ENCODE measurements around the gene RNF144B. TPM values are rescaled to one million over a fixed set of nuclear protein-coding genes. Genes with fewer than 3 reads are reported as not detected.

RNF144B gene
- total and polyA plus RNA-seq, 4 donors: 18.1 to 96.8 (median 59.5) TPM

- H3K27me3 ChIP-seq (ENCODE audit: control insufficient read depth in 3 of 3, insufficient read depth in 3 of 3, low read length in 2 of 3): no peaks in the 10 kb centered on the region
- no peak for TF ChIP-seq CTCF (IDR thresholded peaks at IDR 0.05; ENCODE audit: control extremely low read depth, extremely low read depth)
- no peak for DNase-seq
- 84 to 91% methylated on average over 3 of the region's 3 CpGs for WGBS, 2 donors
- peaks cover 0 to 5% (median 0%) of the 10 kb centered on the region in 4 donors for H3K36me3 ChIP-seq (ENCODE audit: control insufficient read depth in 4 of 4, insufficient read depth in 4 of 4, low read length in 4 of 4)
- peaks cover 0 to 19% (median 3%) of the 10 kb centered on the region in 5 donors for H3K4me1 ChIP-seq (ENCODE audit: control insufficient read depth in 5 of 5, insufficient read depth in 5 of 5, low read length in 5 of 5)
- H3K9ac ChIP-seq (ENCODE audit: insufficient read depth in 1 of 2, low read length in 2 of 2): no peak overlapping the region
- H3K4me3 ChIP-seq: no peak overlapping the region
- no peak overlapping the region for H3K27ac ChIP-seq (ENCODE audit: low read depth in 1 of 2, low read length in 1 of 2)
- no peak for ATAC-seq (ENCODE audit: insufficient read depth, low FRiP score)
- H3K9me3 ChIP-seq (ENCODE audit: control insufficient read depth in 4 of 4, insufficient read depth in 3 of 4, low read length in 3 of 4): no peaks in the 10 kb centered on the region
Measured at GRCh38 chr6:18423426-18423825, 36.3 kb downstream of the RNF144B start.

DNA sequence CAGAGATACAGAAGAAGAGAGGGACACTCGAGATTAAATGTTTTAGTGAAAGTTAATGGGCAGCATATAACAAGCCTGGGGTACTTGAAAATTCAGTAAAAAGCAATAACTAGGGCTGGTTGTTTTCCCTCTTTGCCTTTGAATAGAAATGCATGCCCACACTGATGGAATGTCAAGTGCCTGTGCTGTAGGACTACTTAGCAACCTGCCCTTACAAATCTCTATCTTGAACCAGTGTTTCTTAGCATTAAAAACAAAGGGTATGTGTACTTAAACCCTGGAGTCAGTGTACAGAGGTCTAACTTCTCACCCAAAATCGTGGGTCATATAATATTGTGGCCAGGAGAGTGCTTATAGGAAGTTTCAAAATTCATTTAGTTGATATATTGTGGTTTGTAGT is 37.1 kb downstream of the RNF144B start:
- peaks cover 0 to 17% (median 3%) of the 10 kb centered on the region in 5 donors for H3K4me1 ChIP-seq (ENCODE audit: control insufficient read depth in 5 of 5, insufficient read depth in 5 of 5, low read length in 5 of 5)
- H3K9ac ChIP-seq (ENCODE audit: insufficient read depth in 1 of 2, low read length in 2 of 2): no peak overlapping the region
- no peak overlapping the region for H3K27ac ChIP-seq (ENCODE audit: low read depth in 1 of 2, low read length in 1 of 2)
- ATAC-seq (ENCODE audit: insufficient read depth, low FRiP score) (no peak), DNase-seq (peak; percentile 33 to 71 (median 55))
- no peaks in the 10 kb centered on the region for H3K27me3 ChIP-seq (ENCODE audit: control insufficient read depth in 3 of 3, insufficient read depth in 3 of 3, low read length in 2 of 3)
- TF ChIP-seq CTCF (IDR thresholded peaks at IDR 0.05; ENCODE audit: control extremely low read depth, extremely low read depth): no peak
- 36 to 57% methylated on average over 2 of the region's 2 CpGs for WGBS, 2 donors
- H3K36me3 ChIP-seq (ENCODE audit: control insufficient read depth in 4 of 4, insufficient read depth in 4 of 4, low read length in 4 of 4): peaks cover 0 to 8% (median 0%) of the 10 kb centered on the region in 4 donors
- H3K4me3 ChIP-seq: no peak overlapping the region
- H3K9me3 ChIP-seq (ENCODE audit: control insufficient read depth in 4 of 4, insufficient read depth in 3 of 4, low read length in 3 of 4): no peaks in the 10 kb centered on the region

DNA sequence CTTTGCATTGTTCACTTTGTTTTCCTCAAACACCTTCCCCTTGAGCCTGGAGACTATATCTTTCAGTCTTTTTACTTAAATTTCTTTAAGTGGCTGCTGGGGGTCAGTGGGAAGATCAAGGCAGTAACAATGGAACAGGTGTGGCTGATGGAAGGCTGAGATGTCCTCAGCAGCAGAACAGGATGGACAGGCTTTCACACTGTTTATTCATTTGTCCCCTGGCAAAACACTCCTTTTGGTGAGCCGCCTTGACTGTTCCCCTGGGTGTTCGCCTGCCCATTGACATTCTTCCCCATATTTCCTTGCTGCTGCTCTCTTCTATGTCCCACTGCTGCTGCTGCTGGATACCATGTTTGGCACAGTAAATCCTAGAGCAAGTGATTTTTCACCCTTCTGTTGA is 38.1 kb downstream of the RNF144B start:
- 79 to 88% methylated on average over 2 of the region's 2 CpGs for WGBS, 2 donors
- TF ChIP-seq CTCF (IDR thresholded peaks at IDR 0.05; ENCODE audit: control extremely low read depth, extremely low read depth): no peak

GRCh38 chr6:18427296-18427695 is 40.1 kb downstream of the RNF144B start:
- Histone ChIP-seq H3K36me3 (ENCODE audit: control insufficient read depth in 4 of 4, insufficient read depth in 4 of 4, low read length in 4 of 4) (peaks cover 0 to 8% (median 0%) of the 10 kb centered on the region in 4 donors), H3K4me3 (no peak overlapping the region), H3K9ac (ENCODE audit: insufficient read depth in 1 of 2, low read length in 2 of 2) (no peak overlapping the region), H3K27me3 (ENCODE audit: control insufficient read depth in 3 of 3, insufficient read depth in 3 of 3, low read length in 2 of 3) (no peaks in the 10 kb centered on the region), H3K4me1 (ENCODE audit: control insufficient read depth in 5 of 5, insufficient read depth in 5 of 5, low read length in 5 of 5) (peaks cover 0 to 24% (median 3%) of the 10 kb centered on the region in 5 donors), H3K9me3 (ENCODE audit: control insufficient read depth in 4 of 4, insufficient read depth in 3 of 4, low read length in 3 of 4) (no peaks in the 10 kb centered on the region), H3K27ac (ENCODE audit: low read depth in 1 of 2, low read length in 1 of 2) (no peak overlapping the region)
- ATAC-seq (ENCODE audit: insufficient read depth, low FRiP score) (no peak), DNase-seq (no peak)
- TF ChIP-seq CTCF (IDR thresholded peaks at IDR 0.05; ENCODE audit: control extremely low read depth, extremely low read depth): no peak
- 23 to 44% methylated on average over 2 of the region's 2 CpGs for WGBS, 2 donors

More for the DNA sequence above, 38.1 kb downstream of the RNF144B start:
- Histone ChIP-seq H3K4me3 (no peak overlapping the region), H3K4me1 (ENCODE audit: control insufficient read depth in 5 of 5, insufficient read depth in 5 of 5, low read length in 5 of 5) (peaks cover 0 to 21% (median 3%) of the 10 kb centered on the region in 5 donors), H3K27ac (ENCODE audit: low read depth in 1 of 2, low read length in 1 of 2) (peak overlapping the region in 1 of 2 donors; percentile 56), H3K9ac (ENCODE audit: insufficient read depth in 1 of 2, low read length in 2 of 2) (no peak overlapping the region), H3K9me3 (ENCODE audit: control insufficient read depth in 4 of 4, insufficient read depth in 3 of 4, low read length in 3 of 4) (no peaks in the 10 kb centered on the region), H3K27me3 (ENCODE audit: control insufficient read depth in 3 of 3, insufficient read depth in 3 of 3, low read length in 2 of 3) (no peaks in the 10 kb centered on the region), H3K36me3 (ENCODE audit: control insufficient read depth in 4 of 4, insufficient read depth in 4 of 4, low read length in 4 of 4) (peaks cover 0 to 8% (median 0%) of the 10 kb centered on the region in 4 donors)
- DNase-seq (peak in 1 of 3 donors; percentile 12), ATAC-seq (ENCODE audit: insufficient read depth, low FRiP score) (no peak)
